Sigmoid colon (tissue), 7 donors: Measurements from ENCODE around the gene LRRK2. TPM values are rescaled to one million over a fixed set of nuclear protein-coding genes. Genes with fewer than 3 reads are reported as not detected.
A peak's percentile ranks its signal among the peaks of the same experiment; 100 is the strongest.
"Not testable (repeated sequence)": the region's sequence is repeated elsewhere in the genome, so short reads cannot be mapped to it uniquely, and the experiment has no call there.

Experiments
- DNase-seq: peaks from one replicate; pipeline ENCODE4 v3.0.0-alpha.2; 2019
- H3K27ac ChIP-seq, 4 donors: fragments of 200-600 bp; sonication (generic); one replicate each; pipeline ENCODE4 v1.5.1; 2016 to 2019; ENCODE audit warnings: mild to moderate bottlenecking in 1 of 4
- H3K27me3 ChIP-seq, 3 donors: fragments of 200-600 bp; sonication (generic); one replicate each; pipeline ENCODE4 v1.5.1; 2019; ENCODE audit warnings: mild to moderate bottlenecking in 1 of 3
- H3K36me3 ChIP-seq, 4 donors: fragments of 200-600 bp; sonication (generic); one replicate each; pipeline ENCODE4 v1.5.1; 2016 to 2019
- H3K4me1 ChIP-seq, 4 donors: fragments of 200-600 bp; sonication (generic); one replicate each; pipeline ENCODE4 v1.5.1; 2017 to 2019
- H3K4me3 ChIP-seq, 4 donors: fragments of 200-600 bp; sonication (generic); one replicate each; pipeline ENCODE4 v1.5.1; 2017 to 2019; ENCODE audit warnings: mild to moderate bottlenecking in 2 of 4, moderate library complexity in 1 of 4
- H3K9me3 ChIP-seq, 4 donors: fragments of 200-600 bp in 3 of 4; sonication (generic) in 3 of 4; one replicate each; pipeline versions ENCODE4 v1.5.1 to v1.6.1; 2013 to 2019
- EP300 ChIP-seq, 4 donors: sonication (generic); formaldehyde crosslinking; IDR thresholded peaks; one replicate each; pipeline ENCODE4 v1.6.1; 2017; ENCODE audit warnings: antibody characterized with exemption in 4 of 4
- POLR2A ChIP-seq, 2 donors: fragments of 450-650 bp; IDR thresholded peaks; one replicate each; pipeline ENCODE4 v1.6.1; 2016; ENCODE audit warnings: antibody characterized with exemption in 2 of 2, mild to moderate bottlenecking in 2 of 2, moderate library complexity in 2 of 2
- POLR2AphosphoS5 ChIP-seq, 4 donors: sonication (generic); formaldehyde crosslinking; IDR thresholded peaks; one replicate each; pipeline ENCODE4 v1.6.1; 2017; ENCODE audit warnings: antibody characterized with exemption in 4 of 4
- WGBS, 2 donors: extraction: QIAGEN DNeasy Blood & Tissue Kit; methylation state at CpG; one replicate each; pipeline ENCODE4 v1.1.7; 2013; 5-methylcytosine and 5-hydroxymethylcytosine counted together
- intact Hi-C: fragments of 100-400 bp; cut with DNase I; formaldehyde crosslinking; loops from one replicate; pipeline ENCODE4 v1.15.1; 2023
- polyA plus RNA-seq, 3 donors: library from polyadenylated mRNA; stranded (reverse); fragments of 200-250 nt; gene quantifications; one replicate each; pipeline ENCODE4 v1.2.3, GENCODE V29; 2013
- total RNA-seq, 4 donors: library from RNA; depleted of rRNA; stranded (reverse); fragments of >200 nt; gene quantifications; one replicate each; pipeline ENCODE4 v1.1.0, GENCODE V29; 2016
- TF ChIP-seq, protein P1 (sequence below), 4 experiments: fragments of 450-650 bp in 3 of 4; fragments of 200-600 bp in 1 of 4; IDR thresholded peaks; one replicate each; pipeline ENCODE4 v1.5.1; 2016 to 2019; ENCODE audit warnings: antibody characterized with exemption in 4 of 4, mild to moderate bottlenecking in 3 of 4, moderate library complexity in 2 of 4
- donor health status: healthy with polysubstance abuse.
- donor health status: Bipolar disorder and iron deficiency.
- donor health status: healthy.

Gene LRRK2
- total and polyA plus RNA-seq, 7 donors: 0.92 to 29.9 (median 18.7) TPM

DNA sequence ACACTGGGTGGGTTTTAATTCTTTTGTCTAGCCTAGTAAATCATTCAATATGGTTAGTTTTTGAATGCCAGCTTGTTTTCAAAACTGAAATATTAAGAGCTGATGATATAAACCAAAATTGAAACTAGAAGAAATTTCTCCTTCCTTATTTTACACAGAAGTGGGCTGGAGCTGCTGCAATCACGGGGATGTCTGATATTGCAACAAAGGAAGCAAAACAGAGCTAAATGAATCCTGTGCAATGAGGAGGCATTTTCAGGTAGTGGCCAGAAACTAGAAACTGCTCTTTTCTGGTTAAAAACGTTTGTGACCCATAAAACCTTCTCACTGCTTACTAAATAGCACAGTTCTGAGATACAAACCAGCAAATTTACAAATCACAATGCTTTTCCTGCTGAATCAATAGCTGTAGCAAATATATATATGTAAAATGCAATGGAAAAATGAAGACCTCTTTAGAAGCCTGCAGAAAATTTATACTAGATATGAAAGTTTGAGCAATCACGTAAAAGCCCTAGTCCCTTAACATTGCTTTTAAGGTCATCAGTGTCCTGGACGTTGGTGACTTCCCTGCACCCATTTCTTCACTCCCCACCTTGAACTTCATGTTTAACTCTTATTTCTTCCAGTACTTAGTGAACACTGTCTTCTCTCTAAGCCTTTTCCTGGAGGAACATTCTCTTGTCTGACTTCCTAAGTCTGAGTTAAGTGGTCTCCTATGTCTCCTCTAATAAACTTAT is 15.9 kb upstream of the LRRK2 start:
- intact Hi-C loops: no loop called here
- Histone ChIP-seq H3K27ac (peak overlapping the region in 2 of 4 donors; percentile 23 to 32), H3K27me3 (no peaks in the 10 kb centered on the region), H3K9me3 (no peaks in the 10 kb centered on the region), H3K4me1 (peaks cover 0 to 4% (median 0%) of the 10 kb centered on the region in 4 donors), H3K4me3 (no peak overlapping the region), H3K36me3 (no peaks in the 10 kb centered on the region)
- TF ChIP-seq POLR2AphosphoS5 (IDR thresholded peaks at IDR 0.05) (peak in 1 of 4 donors; percentile 14), EP300 (IDR thresholded peaks at IDR 0.05) (no peak), POLR2A (IDR thresholded peaks at IDR 0.05) (no peak)
- DNase-seq: no peak
- WGBS, 2 donors: 44 to 45% methylated on average over 4 of the region's 4 CpGs

DNA sequence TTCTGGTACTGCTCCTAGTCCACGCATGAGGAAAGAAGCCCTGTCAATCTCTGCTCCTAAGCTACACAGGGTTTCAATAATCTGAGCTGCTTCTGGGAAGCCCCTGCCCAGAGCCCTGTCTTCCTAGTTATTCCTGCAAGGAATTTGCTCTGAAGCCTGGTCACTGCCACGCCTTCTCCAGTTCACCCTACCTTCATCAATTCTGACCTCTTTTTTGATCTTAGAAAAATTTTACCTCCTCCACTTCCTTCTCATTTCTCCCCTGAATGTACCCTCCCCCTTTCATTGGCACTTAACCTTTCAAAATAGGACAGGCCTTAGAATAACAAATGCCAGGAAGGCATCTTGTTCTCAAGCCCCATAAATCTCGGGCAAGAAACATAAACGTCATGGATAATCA is 14.9 kb upstream of the LRRK2 start:
- Histone ChIP-seq H3K36me3 (no peaks in the 10 kb centered on the region), H3K27me3 (no peaks in the 10 kb centered on the region), H3K27ac (no peak overlapping the region), H3K4me3 (no peak overlapping the region), H3K9me3 (no peaks in the 10 kb centered on the region), H3K4me1 (peaks cover 0 to 4% (median 0%) of the 10 kb centered on the region in 4 donors)
- TF ChIP-seq POLR2A (IDR thresholded peaks at IDR 0.05): no peak
- 52 to 57% methylated on average over 4 of the region's 4 CpGs for WGBS, 2 donors
- no peak for DNase-seq
- intact Hi-C loops: no loop called here

DNA sequence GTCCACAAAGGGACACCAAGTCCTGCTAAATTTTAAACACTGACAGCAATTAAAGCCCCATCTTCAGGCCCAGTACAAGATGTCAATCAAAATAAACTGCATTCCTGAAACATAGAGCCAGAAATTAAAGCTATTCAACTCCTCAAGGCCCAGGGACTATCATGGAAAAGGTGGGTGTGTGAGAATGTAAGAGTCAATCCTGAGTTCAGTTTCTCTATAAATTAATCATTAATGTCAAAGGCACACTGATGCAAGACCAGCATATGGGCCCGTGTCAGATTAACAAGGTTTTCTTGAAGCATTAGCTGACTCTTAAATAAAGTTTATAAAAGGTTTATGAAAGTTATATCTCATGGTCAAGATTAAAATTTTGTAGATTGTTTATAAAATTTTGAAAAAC is 13.6 kb upstream of the LRRK2 start:
- H3K36me3 ChIP-seq, H3K4me3 ChIP-seq, H3K27ac ChIP-seq, H3K27me3 ChIP-seq, intact Hi-C loops, H3K9me3 ChIP-seq, H3K4me1 ChIP-seq, DNase-seq: not testable (repeated sequence)
- 64 to 89% methylated on average over 1 of the region's 1 CpG for WGBS, 2 donors

DNA sequence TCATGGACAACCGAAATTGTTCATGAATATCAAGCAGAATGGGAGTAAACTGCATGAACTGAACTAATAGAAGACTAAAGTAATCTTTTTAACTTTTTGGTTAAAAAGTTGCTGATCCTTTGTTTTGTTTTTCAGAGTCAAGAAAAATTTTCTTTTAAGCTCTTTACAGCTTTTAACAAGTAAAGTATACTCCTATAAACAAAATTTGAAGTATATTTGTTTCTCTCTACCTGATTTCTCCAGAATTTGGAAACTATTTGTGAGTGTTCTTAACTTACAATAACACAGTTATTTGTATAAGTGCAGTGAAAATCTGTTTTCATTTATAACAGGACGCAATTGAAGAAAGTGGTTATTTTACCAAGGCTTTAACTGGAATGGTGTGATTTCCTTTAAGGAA is 12.2 kb upstream of the LRRK2 start:
- Histone ChIP-seq H3K36me3 (no peaks in the 10 kb centered on the region), H3K4me3 (no peak overlapping the region), H3K27me3 (no peaks in the 10 kb centered on the region), H3K9me3 (no peaks in the 10 kb centered on the region), H3K27ac (no peak overlapping the region), H3K4me1 (peaks cover 0 to 4% (median 0%) of the 10 kb centered on the region in 4 donors)
- no peak for DNase-seq
- TF ChIP-seq POLR2AphosphoS5 (IDR thresholded peaks at IDR 0.05) (no peak), EP300 (IDR thresholded peaks at IDR 0.05) (no peak), POLR2A (IDR thresholded peaks at IDR 0.05) (no peak)
- TF ChIP-seq, protein P1, sequence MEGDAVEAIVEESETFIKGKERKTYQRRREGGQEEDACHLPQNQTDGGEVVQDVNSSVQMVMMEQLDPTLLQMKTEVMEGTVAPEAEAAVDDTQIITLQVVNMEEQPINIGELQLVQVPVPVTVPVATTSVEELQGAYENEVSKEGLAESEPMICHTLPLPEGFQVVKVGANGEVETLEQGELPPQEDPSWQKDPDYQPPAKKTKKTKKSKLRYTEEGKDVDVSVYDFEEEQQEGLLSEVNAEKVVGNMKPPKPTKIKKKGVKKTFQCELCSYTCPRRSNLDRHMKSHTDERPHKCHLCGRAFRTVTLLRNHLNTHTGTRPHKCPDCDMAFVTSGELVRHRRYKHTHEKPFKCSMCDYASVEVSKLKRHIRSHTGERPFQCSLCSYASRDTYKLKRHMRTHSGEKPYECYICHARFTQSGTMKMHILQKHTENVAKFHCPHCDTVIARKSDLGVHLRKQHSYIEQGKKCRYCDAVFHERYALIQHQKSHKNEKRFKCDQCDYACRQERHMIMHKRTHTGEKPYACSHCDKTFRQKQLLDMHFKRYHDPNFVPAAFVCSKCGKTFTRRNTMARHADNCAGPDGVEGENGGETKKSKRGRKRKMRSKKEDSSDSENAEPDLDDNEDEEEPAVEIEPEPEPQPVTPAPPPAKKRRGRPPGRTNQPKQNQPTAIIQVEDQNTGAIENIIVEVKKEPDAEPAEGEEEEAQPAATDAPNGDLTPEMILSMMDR (IDR thresholded peaks at IDR 0.05): no peak
- intact Hi-C loops: no loop called here
- 80 to 91% methylated on average over 2 of the region's 2 CpGs for WGBS, 2 donors

DNA sequence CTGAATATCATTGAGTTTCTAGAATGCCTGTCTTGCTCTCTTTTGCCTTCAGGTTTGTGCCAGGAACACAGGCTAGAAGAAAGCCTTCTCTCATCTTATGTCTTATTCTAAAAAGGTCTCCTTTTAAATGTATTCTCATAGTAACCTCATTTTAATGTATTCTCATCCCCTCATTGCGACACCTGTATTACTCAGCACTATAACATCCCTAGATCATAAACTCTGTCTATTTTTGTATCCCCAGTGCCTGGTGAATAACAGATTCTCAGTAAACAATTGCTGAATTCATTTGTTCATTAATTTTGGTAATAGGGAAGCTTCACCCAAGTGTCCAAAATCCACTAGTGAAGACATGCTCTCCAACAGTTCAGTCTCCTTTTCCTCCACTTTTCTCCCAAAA is 8.8 kb upstream of the LRRK2 start:
- Histone ChIP-seq H3K9me3 (no peaks in the 10 kb centered on the region), H3K36me3 (no peaks in the 10 kb centered on the region), H3K27me3 (no peaks in the 10 kb centered on the region), H3K4me1 (no peaks in the 10 kb centered on the region), H3K27ac (no peak overlapping the region), H3K4me3 (no peak overlapping the region)
- no peak for DNase-seq
- WGBS, 2 donors: 90 to 99% methylated on average over 1 of the region's 1 CpG
- intact Hi-C loops: no loop called here
- TF ChIP-seq, protein P1 (IDR thresholded peaks at IDR 0.05): no peak
- TF ChIP-seq POLR2A (IDR thresholded peaks at IDR 0.05) (no peak), POLR2AphosphoS5 (IDR thresholded peaks at IDR 0.05) (no peak), EP300 (IDR thresholded peaks at IDR 0.05) (no peak)

DNA sequence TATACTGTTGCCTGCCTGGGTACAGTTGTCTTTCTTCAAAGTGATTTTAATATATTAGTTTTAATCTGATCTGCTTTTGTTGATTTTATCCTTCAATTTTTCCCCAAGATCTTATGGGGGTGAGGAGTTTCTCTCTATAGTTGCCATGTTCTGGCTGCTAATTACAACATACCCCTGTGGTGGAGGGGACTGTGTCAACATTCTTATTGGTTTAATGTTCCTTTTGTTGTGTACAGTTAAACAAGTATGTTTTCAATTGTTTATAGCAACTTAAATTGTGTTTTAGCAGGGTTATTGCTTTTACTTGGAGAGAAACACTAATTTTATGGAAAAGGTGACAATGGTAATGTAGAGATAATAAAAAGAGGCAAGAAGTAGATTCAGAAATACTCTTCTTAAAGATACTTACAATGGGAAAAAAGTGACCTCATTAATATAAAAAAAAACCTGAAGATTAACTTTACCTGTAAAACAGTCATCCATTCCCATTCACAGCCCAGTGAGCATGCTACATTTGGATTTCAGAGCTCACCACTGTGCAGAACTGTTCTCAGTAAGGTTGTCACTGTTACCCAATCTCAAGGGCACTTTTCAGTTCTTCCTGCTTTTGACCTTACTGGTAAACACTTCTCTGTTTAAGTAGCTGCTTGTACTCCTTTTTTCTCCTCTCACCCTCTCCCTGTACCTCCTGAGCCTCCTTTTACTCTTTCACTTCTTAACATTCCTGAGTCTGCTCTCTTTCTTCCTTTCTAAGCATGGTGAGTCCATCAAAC is 8.1 kb upstream of the LRRK2 start:
- no peaks in the 10 kb centered on the region for H3K4me1 ChIP-seq
- H3K4me3 ChIP-seq: no peak overlapping the region
- H3K9me3 ChIP-seq: no peaks in the 10 kb centered on the region
- no peak for DNase-seq
- no peak overlapping the region for H3K27ac ChIP-seq
- H3K27me3 ChIP-seq: no peaks in the 10 kb centered on the region
- TF ChIP-seq, protein P1 (IDR thresholded peaks at IDR 0.05): no peak
- no peak for TF ChIP-seq EP300 (IDR thresholded peaks at IDR 0.05)
- TF ChIP-seq POLR2A (IDR thresholded peaks at IDR 0.05): no peak
- no peak for TF ChIP-seq POLR2AphosphoS5 (IDR thresholded peaks at IDR 0.05)
- intact Hi-C loops: no loop called here
- H3K36me3 ChIP-seq: no peaks in the 10 kb centered on the region
